ENCODE data around the gene FAM180B.

The FAM180B gene

DNA sequence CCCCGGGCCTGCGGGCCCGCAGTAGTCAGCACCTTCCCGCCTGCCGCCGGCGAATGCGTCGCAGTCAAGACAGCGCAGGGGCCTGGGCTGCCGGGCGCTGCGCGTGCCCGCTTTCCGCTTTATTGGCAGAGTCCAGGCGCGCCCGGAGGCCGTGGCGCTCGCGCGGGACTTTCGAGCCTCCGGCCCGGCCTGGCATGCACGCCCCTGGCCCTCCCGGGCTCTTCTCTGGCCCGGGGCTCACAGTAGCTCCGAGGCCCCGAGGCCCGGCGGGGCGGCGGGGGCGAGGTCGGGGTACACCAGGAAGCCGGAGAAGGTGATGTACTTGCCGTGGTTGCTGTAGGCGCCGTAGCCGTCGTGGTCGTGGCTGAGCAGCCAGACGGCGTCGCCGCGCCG lies 3.1 kb downstream of the FAM180B start:
- no peaks in the 10 kb centered on the region for H3K79me2 ChIP-seq (ENCODE audit: control insufficient read depth, insufficient read depth, low read length, poor library complexity)
- H3K4me1 ChIP-seq (ENCODE audit: control insufficient read depth in 1 of 2, insufficient read depth in 2 of 2, low read length in 2 of 2) = peaks cover 7 to 11% of the 10 kb centered on the region in 2 experiments
- no peak overlapping the region for H3K14ac ChIP-seq (ENCODE audit: low read length)

DNA sequence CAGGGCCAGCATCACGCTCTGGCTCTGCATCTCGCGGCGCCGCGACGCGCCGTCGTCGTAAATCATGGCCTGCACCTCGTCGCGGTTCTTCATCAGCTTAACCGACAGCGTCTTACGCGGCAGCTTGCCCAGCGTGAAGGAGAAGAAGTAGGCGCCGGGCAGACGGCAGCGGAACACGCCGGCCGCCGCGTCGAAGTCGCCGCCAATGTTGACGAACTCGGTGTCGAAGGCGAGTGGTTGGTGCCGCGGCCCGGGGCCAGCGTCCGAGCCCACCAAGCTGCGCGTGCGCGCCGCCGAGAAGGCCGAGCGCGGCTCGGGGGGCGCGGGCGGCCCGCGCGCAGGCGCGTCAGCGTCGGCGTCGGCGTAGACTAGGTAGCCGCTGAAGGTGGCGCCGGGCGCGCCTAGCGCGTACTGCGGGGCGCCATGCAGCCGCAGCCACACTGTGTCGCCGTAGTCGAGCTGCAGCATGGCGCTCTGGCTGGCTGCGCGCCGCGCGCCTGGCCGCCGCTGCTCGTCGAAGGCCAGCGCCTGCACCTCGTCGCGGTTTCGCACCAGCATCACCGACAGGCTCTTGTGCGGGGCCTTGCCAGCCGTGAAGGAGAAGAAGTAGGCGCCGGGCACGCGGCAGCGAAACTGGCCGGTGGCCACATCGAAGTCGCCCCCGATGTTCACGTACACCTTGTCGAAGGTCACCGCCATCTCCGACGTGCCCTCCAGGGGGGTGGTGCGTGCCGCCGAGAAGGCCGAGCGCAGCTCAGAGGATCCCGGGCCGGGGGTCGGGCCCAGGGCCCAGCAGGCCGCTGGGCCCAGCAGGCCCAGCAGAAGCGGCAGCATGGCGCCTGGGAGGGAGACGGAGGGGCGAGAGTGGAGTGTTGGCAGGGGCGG lies 3.7 kb downstream of the FAM180B start:
- H3K9me3 ChIP-seq (ENCODE audit: insufficient read depth, low read depth, low read length) = no peaks in the 10 kb centered on the region
- H2AFZ ChIP-seq (ENCODE audit: insufficient read depth, low read length, poor library complexity) = no peak overlapping the region
- H3K36me3 ChIP-seq (ENCODE audit: control insufficient read depth in 1 of 2, insufficient read depth in 2 of 2, low read length in 2 of 2) = peaks cover under 1 to 3% of the 10 kb centered on the region in 2 experiments
- no peak overlapping the region for H3K27ac ChIP-seq (ENCODE audit: low read depth, low read length)
- peak overlapping the region; percentile 39 for H3K4me3 ChIP-seq (ENCODE audit: low read depth, low read length)
- H3K27me3 ChIP-seq (ENCODE audit: insufficient read depth, low read length) = peaks cover 29% of the 10 kb centered on the region
- no peak overlapping the region for H2BK120ac ChIP-seq (ENCODE audit: insufficient read depth, low read length, poor library complexity)
- H2BK12ac ChIP-seq (ENCODE audit: low read length) = no peak overlapping the region
- no peak overlapping the region for H3K18ac ChIP-seq (ENCODE audit: low read length)
- WGBS (ENCODE audit: extremely low coverage, insufficient coverage, insufficient read length) = no CpG with 5 or more reads among the region's 122 CpGs
- H3K9ac ChIP-seq (ENCODE audit: low read length) = no peak overlapping the region
- no peak overlapping the region for H3K4ac ChIP-seq (ENCODE audit: low read depth, low read length)
- H2BK5ac ChIP-seq (ENCODE audit: low read depth, low read length, poor library complexity) = no peak overlapping the region
- H3K4me1 ChIP-seq (ENCODE audit: control insufficient read depth in 1 of 2, insufficient read depth in 2 of 2, low read length in 2 of 2) = peaks cover 7 to 11% of the 10 kb centered on the region in 2 experiments
- no peaks in the 10 kb centered on the region for H3K79me2 ChIP-seq (ENCODE audit: control insufficient read depth, insufficient read depth, low read length, poor library complexity)
- no peaks in the 10 kb centered on the region for H3K79me1 ChIP-seq (ENCODE audit: low read length)
- H2AK5ac ChIP-seq (ENCODE audit: low read length) = no peak overlapping the region
- H3K23ac ChIP-seq (ENCODE audit: low read length) = no peak overlapping the region
- no peak overlapping the region for H3K4me2 ChIP-seq (ENCODE audit: low read length)
- no peak overlapping the region for H4K91ac ChIP-seq (ENCODE audit: low read depth, low read length)
- H4K12ac ChIP-seq (ENCODE audit: low read depth, low read length) = no peak overlapping the region
- H4K8ac ChIP-seq (ENCODE audit: low read depth, low read length) = no peak overlapping the region
- no peak for DNase-seq
- H3K14ac ChIP-seq (ENCODE audit: low read length) = no peak overlapping the region

More for the DNA sequence above, 3.1 kb downstream of the FAM180B start:
- peaks cover 23% of the 10 kb centered on the region for H3K27me3 ChIP-seq (ENCODE audit: insufficient read depth, low read length)
- no peak overlapping the region for H2BK12ac ChIP-seq (ENCODE audit: low read length)
- WGBS (ENCODE audit: extremely low coverage, insufficient coverage, insufficient read length) = no CpG with 5 or more reads among the region's 51 CpGs
- H3K23ac ChIP-seq (ENCODE audit: low read length) = no peak overlapping the region
- peak overlapping the region; percentile 39 for H3K4me3 ChIP-seq (ENCODE audit: low read depth, low read length)
- no peak overlapping the region for H4K8ac ChIP-seq (ENCODE audit: low read depth, low read length)
- DNase-seq = no peak
- H3K79me1 ChIP-seq (ENCODE audit: low read length) = no peaks in the 10 kb centered on the region
- H3K18ac ChIP-seq (ENCODE audit: low read length) = no peak overlapping the region
- no peak overlapping the region for H3K9ac ChIP-seq (ENCODE audit: low read length)
- no peaks in the 10 kb centered on the region for H3K9me3 ChIP-seq (ENCODE audit: insufficient read depth, low read depth, low read length)
- H2BK5ac ChIP-seq (ENCODE audit: low read depth, low read length, poor library complexity) = no peak overlapping the region
- H3K4me2 ChIP-seq (ENCODE audit: low read length) = no peak overlapping the region
- H2BK120ac ChIP-seq (ENCODE audit: insufficient read depth, low read length, poor library complexity) = no peak overlapping the region
- H2AK5ac ChIP-seq (ENCODE audit: low read length) = no peak overlapping the region
- peaks cover 5 to 7% of the 10 kb centered on the region in 2 experiments for H3K36me3 ChIP-seq (ENCODE audit: control insufficient read depth in 1 of 2, insufficient read depth in 2 of 2, low read length in 2 of 2)
- H4K12ac ChIP-seq (ENCODE audit: low read depth, low read length) = no peak overlapping the region
- H4K91ac ChIP-seq (ENCODE audit: low read depth, low read length) = no peak overlapping the region
- no peak overlapping the region for H3K4ac ChIP-seq (ENCODE audit: low read depth, low read length)
- no peak overlapping the region for H2AFZ ChIP-seq (ENCODE audit: insufficient read depth, low read length, poor library complexity)
- H3K27ac ChIP-seq (ENCODE audit: low read depth, low read length) = no peak overlapping the region

DNA sequence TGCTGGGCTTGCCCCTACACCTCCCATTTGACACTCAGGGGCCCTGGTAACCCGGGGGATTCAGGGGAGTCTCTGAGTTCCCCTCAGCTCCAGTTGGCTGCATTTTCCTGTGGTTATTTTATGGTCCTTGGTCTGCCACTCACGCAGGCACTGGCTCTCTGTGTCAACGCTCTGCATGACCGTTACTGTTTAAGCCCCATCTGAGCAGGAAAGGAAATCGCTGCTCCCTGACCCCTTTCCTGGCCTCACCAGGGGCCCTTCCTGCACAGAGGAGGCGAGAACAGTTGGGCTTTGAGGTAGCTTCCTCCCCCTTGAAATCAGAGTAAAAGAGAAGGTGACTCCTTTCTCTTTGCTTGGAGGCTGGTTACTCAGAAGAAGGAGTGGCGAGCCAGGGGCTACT lies 5.3 kb downstream of the FAM180B start:
- H2AK5ac ChIP-seq (ENCODE audit: low read length) = no peak overlapping the region
- H3K4ac ChIP-seq (ENCODE audit: low read depth, low read length) = no peak overlapping the region
- no peak overlapping the region for H2AFZ ChIP-seq (ENCODE audit: insufficient read depth, low read length, poor library complexity)
- H3K36me3 ChIP-seq (ENCODE audit: control insufficient read depth in 1 of 2, insufficient read depth in 2 of 2, low read length in 2 of 2) = no peaks in the 10 kb centered on the region
- no peak overlapping the region for H2BK5ac ChIP-seq (ENCODE audit: low read depth, low read length, poor library complexity)
- no peak overlapping the region for H2BK12ac ChIP-seq (ENCODE audit: low read length)
- DNase-seq = no peak
- H3K9ac ChIP-seq (ENCODE audit: low read length) = no peak overlapping the region
- peaks cover 35% of the 10 kb centered on the region for H3K27me3 ChIP-seq (ENCODE audit: insufficient read depth, low read length)
- WGBS (ENCODE audit: extremely low coverage, insufficient coverage, insufficient read length) = no CpG with 5 or more reads among the region's 7 CpGs
- no peak overlapping the region for H3K23ac ChIP-seq (ENCODE audit: low read length)
- no peak overlapping the region for H3K27ac ChIP-seq (ENCODE audit: low read depth, low read length)
- no peaks in the 10 kb centered on the region for H3K9me3 ChIP-seq (ENCODE audit: insufficient read depth, low read depth, low read length)
- no peak overlapping the region for H4K91ac ChIP-seq (ENCODE audit: low read depth, low read length)
- no peak overlapping the region for H3K14ac ChIP-seq (ENCODE audit: low read length)
- no peak overlapping the region for H4K8ac ChIP-seq (ENCODE audit: low read depth, low read length)
- no peak overlapping the region for H4K12ac ChIP-seq (ENCODE audit: low read depth, low read length)
- H3K79me2 ChIP-seq (ENCODE audit: control insufficient read depth, insufficient read depth, low read length, poor library complexity) = no peaks in the 10 kb centered on the region
- H3K4me3 ChIP-seq (ENCODE audit: low read depth, low read length) = no peak overlapping the region
- no peak overlapping the region for H2BK120ac ChIP-seq (ENCODE audit: insufficient read depth, low read length, poor library complexity)
- H3K4me2 ChIP-seq (ENCODE audit: low read length) = no peak overlapping the region
- peaks cover 7 to 11% of the 10 kb centered on the region in 2 experiments for H3K4me1 ChIP-seq (ENCODE audit: control insufficient read depth in 1 of 2, insufficient read depth in 2 of 2, low read length in 2 of 2)
- H3K18ac ChIP-seq (ENCODE audit: low read length) = no peak overlapping the region
- no peaks in the 10 kb centered on the region for H3K79me1 ChIP-seq (ENCODE audit: low read length)

DNA sequence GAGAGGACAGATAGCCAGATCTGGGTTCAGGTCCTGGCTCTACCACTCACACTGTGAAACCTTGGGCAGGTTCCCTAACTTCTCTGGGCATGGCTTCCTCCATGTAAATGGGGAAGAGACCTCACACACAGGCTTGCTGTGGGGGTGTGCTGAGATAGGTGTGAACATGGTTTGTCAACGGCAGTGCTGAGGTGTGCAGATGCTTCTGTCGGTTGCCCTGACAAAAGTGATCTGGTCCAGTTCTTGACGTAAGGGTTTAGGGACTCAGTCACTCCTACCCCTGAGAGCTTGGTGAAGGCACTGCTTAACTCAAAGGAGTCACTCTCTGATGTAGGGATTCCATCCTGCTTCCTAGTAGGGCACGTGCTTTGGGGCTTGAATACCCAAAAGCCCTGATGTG lies 5.8 kb downstream of the FAM180B start:
- H3K18ac ChIP-seq (ENCODE audit: low read length) = no peak overlapping the region
- H2BK120ac ChIP-seq (ENCODE audit: insufficient read depth, low read length, poor library complexity) = no peak overlapping the region
- H3K79me2 ChIP-seq (ENCODE audit: control insufficient read depth, insufficient read depth, low read length, poor library complexity) = no peaks in the 10 kb centered on the region
- H3K27me3 ChIP-seq (ENCODE audit: insufficient read depth, low read length) = peaks cover 35% of the 10 kb centered on the region
- no peak overlapping the region for H3K4me2 ChIP-seq (ENCODE audit: low read length)
- no peak overlapping the region for H3K9ac ChIP-seq (ENCODE audit: low read length)
- no peaks in the 10 kb centered on the region for H3K9me3 ChIP-seq (ENCODE audit: insufficient read depth, low read depth, low read length)
- no peak overlapping the region for H2AFZ ChIP-seq (ENCODE audit: insufficient read depth, low read length, poor library complexity)
- no peak overlapping the region for H2AK5ac ChIP-seq (ENCODE audit: low read length)
- H4K91ac ChIP-seq (ENCODE audit: low read depth, low read length) = no peak overlapping the region
- no peak overlapping the region for H4K8ac ChIP-seq (ENCODE audit: low read depth, low read length)
- no peak overlapping the region for H3K23ac ChIP-seq (ENCODE audit: low read length)
- H3K4ac ChIP-seq (ENCODE audit: low read depth, low read length) = no peak overlapping the region
- peaks cover 7 to 11% of the 10 kb centered on the region in 2 experiments for H3K4me1 ChIP-seq (ENCODE audit: control insufficient read depth in 1 of 2, insufficient read depth in 2 of 2, low read length in 2 of 2)
- no peak overlapping the region for H3K4me3 ChIP-seq (ENCODE audit: low read depth, low read length)
- DNase-seq = no peak
- no peak overlapping the region for H3K14ac ChIP-seq (ENCODE audit: low read length)
- H3K36me3 ChIP-seq (ENCODE audit: control insufficient read depth in 1 of 2, insufficient read depth in 2 of 2, low read length in 2 of 2) = no peaks in the 10 kb centered on the region
- H2BK12ac ChIP-seq (ENCODE audit: low read length) = no peak overlapping the region
- H2BK5ac ChIP-seq (ENCODE audit: low read depth, low read length, poor library complexity) = no peak overlapping the region
- no peaks in the 10 kb centered on the region for H3K79me1 ChIP-seq (ENCODE audit: low read length)
- no CpG with 5 or more reads among the region's 4 CpGs for WGBS (ENCODE audit: extremely low coverage, insufficient coverage, insufficient read length)
- H3K27ac ChIP-seq (ENCODE audit: low read depth, low read length) = no peak overlapping the region
- H4K12ac ChIP-seq (ENCODE audit: low read depth, low read length) = no peak overlapping the region
